ENCODE results near the gene ZNF606. TPM values are rescaled to one million over a fixed set of nuclear protein-coding genes. Genes with fewer than 3 reads are reported as not detected.

ZNF606 gene
- total and polyA plus RNA-seq, 9 donors: 10.5 to 20.5 (median 12.3) TPM

GRCh38 chr19:58040751-58041525 lies 38.3 kb upstream of the ZNF606 start:
- Histone ChIP-seq H3K4me1 (ENCODE audit: control insufficient read depth, insufficient read depth, low read length) (no peaks in the 10 kb centered on the region), H3K4me3 (ENCODE audit: low read length) (no peak overlapping the region), H3K36me3 (ENCODE audit: control insufficient read depth, insufficient read depth, low read length) (no peaks in the 10 kb centered on the region), H3K27ac (ENCODE audit: low read length) (no peak overlapping the region), H3K27me3 (ENCODE audit: control insufficient read depth, insufficient read depth, low read length) (peaks cover 6% of the 10 kb centered on the region), H3K9me3 (replicated peaks; ENCODE audit: control insufficient read depth, low read depth, low read length) (peaks cover 47% of the 10 kb centered on the region)
- 82% methylated on average over 18 of the region's 21 CpGs for WGBS (ENCODE audit: insufficient coverage)
- no peak for DNase-seq

- 16% methylated on average over 6 of the region's 8 CpGs for WGBS (ENCODE audit: insufficient coverage)
- no peak for DNase-seq
- Histone ChIP-seq H3K4me3 (ENCODE audit: low read length) (no peak overlapping the region), H3K36me3 (ENCODE audit: control insufficient read depth, insufficient read depth, low read length) (no peaks in the 10 kb centered on the region), H3K27ac (ENCODE audit: low read length) (no peak overlapping the region), H3K4me1 (ENCODE audit: control insufficient read depth, insufficient read depth, low read length) (no peaks in the 10 kb centered on the region), H3K9me3 (replicated peaks; ENCODE audit: control insufficient read depth, low read depth, low read length) (peaks cover 32% of the 10 kb centered on the region), H3K27me3 (ENCODE audit: control insufficient read depth, insufficient read depth, low read length) (peaks cover 6% of the 10 kb centered on the region)
Observed at GRCh38 chr19:58038688-58039204, 36.1 kb upstream of the ZNF606 start.

- DNase-seq: peak; percentile 22
- H3K27me3 ChIP-seq (ENCODE audit: control insufficient read depth, insufficient read depth, low read length): peaks cover 6% of the 10 kb centered on the region
Observed at GRCh38 chr19:58037927-58038687, 35.5 kb upstream of the ZNF606 start.

GRCh38 chr19:58035863-58036262 lies 33.2 kb upstream of the ZNF606 start:
- WGBS (ENCODE audit: insufficient coverage): 82% methylated on average over 3 of the region's 8 CpGs
- Histone ChIP-seq H3K27me3 (ENCODE audit: control insufficient read depth, insufficient read depth, low read length) (peaks cover 3% of the 10 kb centered on the region), H3K4me1 (ENCODE audit: control insufficient read depth, insufficient read depth, low read length) (peaks cover 5% of the 10 kb centered on the region), H3K4me3 (ENCODE audit: low read length) (no peak overlapping the region), H3K27ac (ENCODE audit: low read length) (no peak overlapping the region), H3K36me3 (ENCODE audit: control insufficient read depth, insufficient read depth, low read length) (no peaks in the 10 kb centered on the region), H3K9me3 (replicated peaks; ENCODE audit: control insufficient read depth, low read depth, low read length) (peaks cover 12% of the 10 kb centered on the region)
- DNase-seq: no peak

More at GRCh38 chr19:58037927-58038687, 35.5 kb upstream of the ZNF606 start:
- Histone ChIP-seq H3K36me3 (ENCODE audit: control insufficient read depth, insufficient read depth, low read length) (no peaks in the 10 kb centered on the region), H3K27ac (ENCODE audit: low read length) (no peak overlapping the region), H3K4me3 (ENCODE audit: low read length) (no peak overlapping the region), H3K9me3 (replicated peaks; ENCODE audit: control insufficient read depth, low read depth, low read length) (peaks cover 27% of the 10 kb centered on the region), H3K4me1 (ENCODE audit: control insufficient read depth, insufficient read depth, low read length) (peaks cover 5% of the 10 kb centered on the region)
- 21% methylated on average over 24 of the region's 44 CpGs for WGBS (ENCODE audit: insufficient coverage)

- peak; percentile 31 for DNase-seq
- WGBS (ENCODE audit: insufficient coverage): under 1% methylated on average over 17 of the region's 20 CpGs
- Histone ChIP-seq H3K4me1 (ENCODE audit: control insufficient read depth, insufficient read depth, low read length) (peaks cover 5% of the 10 kb centered on the region), H3K9me3 (replicated peaks; ENCODE audit: control insufficient read depth, low read depth, low read length) (peaks cover 2% of the 10 kb centered on the region), H3K4me3 (ENCODE audit: low read length) (peak overlapping the region; percentile 43), H3K36me3 (ENCODE audit: control insufficient read depth, insufficient read depth, low read length) (no peaks in the 10 kb centered on the region), H3K27ac (ENCODE audit: low read length) (no peak overlapping the region), H3K27me3 (ENCODE audit: control insufficient read depth, insufficient read depth, low read length) (peaks cover 3% of the 10 kb centered on the region)
Observed at GRCh38 chr19:58034477-58034793, 31.8 kb upstream of the ZNF606 start.

GRCh38 chr19:58033741-58034476 lies 31.3 kb upstream of the ZNF606 start, which contains the start of gene ZSCAN1:
Gene ZSCAN1, plus strand, starts transcription at chr19:58034025. Its CDS starts 3,812 bp downstream, at chr19:58037837.
- Histone ChIP-seq H3K4me3 (ENCODE audit: low read length) (peak within 1 kb of the TSS; percentile 43), H3K36me3 (ENCODE audit: control insufficient read depth, insufficient read depth, low read length) (no peaks in the 10 kb centered on the region), H3K27ac (ENCODE audit: low read length) (no peak within 1 kb of the TSS), H3K9me3 (replicated peaks; ENCODE audit: control insufficient read depth, low read depth, low read length) (no peaks in the 10 kb centered on the region), H3K4me1 (ENCODE audit: control insufficient read depth, insufficient read depth, low read length) (peaks cover 5% of the 10 kb centered on the region), H3K27me3 (ENCODE audit: control insufficient read depth, insufficient read depth, low read length) (peaks cover 3% of the 10 kb centered on the region)
- under 1% methylated on average over 73 of the region's 101 CpGs for WGBS (ENCODE audit: insufficient coverage)
- DNase-seq: peak; percentile 97

GRCh38 chr19:58024661-58025060 lies 22.0 kb upstream of the ZNF606 start:
- H3K36me3 ChIP-seq (ENCODE audit: control insufficient read depth, insufficient read depth, low read length): no peaks in the 10 kb centered on the region
- no peak overlapping the region for H3K4me3 ChIP-seq (ENCODE audit: low read length)
- WGBS (ENCODE audit: insufficient coverage): 87% methylated on average over 10 of the region's 12 CpGs
- H3K27me3 ChIP-seq (ENCODE audit: control insufficient read depth, insufficient read depth, low read length): no peaks in the 10 kb centered on the region
- no peaks in the 10 kb centered on the region for H3K9me3 ChIP-seq (replicated peaks; ENCODE audit: control insufficient read depth, low read depth, low read length)
- no peak overlapping the region for H3K27ac ChIP-seq (ENCODE audit: low read length)
- H3K4me1 ChIP-seq (ENCODE audit: control insufficient read depth, insufficient read depth, low read length): peaks cover 2% of the 10 kb centered on the region
- no peak for DNase-seq

GRCh38 chr19:58022283-58022660 lies 19.7 kb upstream of the ZNF606 start:
- 44% methylated on average over 1 of the region's 4 CpGs for WGBS (ENCODE audit: insufficient coverage)
- H3K36me3 ChIP-seq (ENCODE audit: control insufficient read depth, insufficient read depth, low read length): no peaks in the 10 kb centered on the region
- no peak for DNase-seq
- no peak overlapping the region for H3K27ac ChIP-seq (ENCODE audit: low read length)
- H3K9me3 ChIP-seq (replicated peaks; ENCODE audit: control insufficient read depth, low read depth, low read length): no peaks in the 10 kb centered on the region
- no peak overlapping the region for H3K4me3 ChIP-seq (ENCODE audit: low read length)
- H3K4me1 ChIP-seq (ENCODE audit: control insufficient read depth, insufficient read depth, low read length): peaks cover 2% of the 10 kb centered on the region
- no peaks in the 10 kb centered on the region for H3K27me3 ChIP-seq (ENCODE audit: control insufficient read depth, insufficient read depth, low read length)

- H3K27me3 ChIP-seq (ENCODE audit: control insufficient read depth, insufficient read depth, low read length): no peaks in the 10 kb centered on the region
- H3K27ac ChIP-seq (ENCODE audit: low read length): no peak overlapping the region
- 56% methylated on average over 26 of the region's 30 CpGs for WGBS (ENCODE audit: insufficient coverage)
- H3K4me3 ChIP-seq (ENCODE audit: low read length): no peak overlapping the region
- DNase-seq: peak; percentile 90
- H3K9me3 ChIP-seq (replicated peaks; ENCODE audit: control insufficient read depth, low read depth, low read length): no peaks in the 10 kb centered on the region
- H3K4me1 ChIP-seq (ENCODE audit: control insufficient read depth, insufficient read depth, low read length): peaks cover 2% of the 10 kb centered on the region
- H3K36me3 ChIP-seq (ENCODE audit: control insufficient read depth, insufficient read depth, low read length): no peaks in the 10 kb centered on the region
Observed at GRCh38 chr19:58021541-58022282, 19.1 kb upstream of the ZNF606 start.
